Measurements from ENCODE around the gene ARSD.

The ARSD gene

GRCh38 chrX:2863646-2864045 lies 65.5 kb downstream of the ARSD start:
- WGBS (ENCODE audit: extremely low coverage, insufficient coverage, low lambda C conversion rate): no CpG with 5 or more reads among the region's 6 CpGs
- no peaks in the 10 kb centered on the region for H3K79me2 ChIP-seq (ENCODE audit: control insufficient read depth, insufficient read depth, low read length)
- H2BK5ac ChIP-seq (ENCODE audit: low read length): no peak overlapping the region
- no peak overlapping the region for H4K5ac ChIP-seq (ENCODE audit: low read length)
- no peaks in the 10 kb centered on the region for H3K79me1 ChIP-seq (ENCODE audit: low read length)
- H3K56ac ChIP-seq (ENCODE audit: low read length): no peak overlapping the region
- no peaks in the 10 kb centered on the region for H3K27me3 ChIP-seq (ENCODE audit: insufficient read depth, low read length, poor library complexity)
- no peaks in the 10 kb centered on the region for H3K36me3 ChIP-seq (ENCODE audit: control insufficient read depth, insufficient read depth, low read length)
- DNase-seq: peak; percentile 84
- H3K4me1 ChIP-seq (ENCODE audit: control insufficient read depth, low read depth, low read length): no peaks in the 10 kb centered on the region
- no peak overlapping the region for H3K4ac ChIP-seq (ENCODE audit: low read depth, low read length)
- no peak overlapping the region for H2BK15ac ChIP-seq (replicated peaks; ENCODE audit: low read depth)
- H3K4me2 ChIP-seq (ENCODE audit: low read length): no peak overlapping the region
- no peak overlapping the region for H3K4me3 ChIP-seq (ENCODE audit: low read length)
- peak overlapping the region; percentile 19 for H3K27ac ChIP-seq (ENCODE audit: low read depth, low read length)
- no peak overlapping the region for H2BK120ac ChIP-seq (ENCODE audit: low read depth, low read length)
- H4K8ac ChIP-seq (ENCODE audit: low read depth, low read length): no peak overlapping the region
- H3K9ac ChIP-seq (ENCODE audit: low read length): no peak overlapping the region
- H3K23ac ChIP-seq (ENCODE audit: low read length): no peak overlapping the region
- no peak overlapping the region for H2AK5ac ChIP-seq (ENCODE audit: low read length)
- no peak overlapping the region for H3K18ac ChIP-seq (ENCODE audit: low read length)

DNA sequence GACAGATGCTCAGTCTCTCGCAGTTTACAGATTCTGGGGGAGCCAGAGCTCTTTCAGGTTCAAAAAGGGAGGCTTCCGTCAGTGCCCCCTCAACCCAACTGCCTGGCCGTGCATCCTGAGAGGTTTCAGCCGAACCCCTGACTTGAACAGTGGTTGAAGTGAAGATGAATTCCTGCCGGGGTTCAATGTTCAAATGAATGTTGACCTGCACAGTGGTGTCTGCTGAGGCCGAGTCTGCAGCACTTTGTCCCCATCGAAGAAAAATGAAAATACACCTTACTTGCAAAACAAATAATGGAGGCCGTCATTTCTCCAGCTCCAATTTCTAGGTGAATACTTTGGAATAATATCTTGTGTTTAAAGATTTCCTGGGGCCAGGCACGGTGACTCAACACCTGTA lies 66.7 kb downstream of the ARSD start:
- Histone ChIP-seq H3K79me1 (ENCODE audit: low read length) (no peaks in the 10 kb centered on the region), H2BK15ac (replicated peaks; ENCODE audit: low read depth) (no peak overlapping the region), H3K9ac (ENCODE audit: low read length) (no peak overlapping the region), H3K4me3 (ENCODE audit: low read length) (no peak overlapping the region), H2BK5ac (ENCODE audit: low read length) (no peak overlapping the region), H3K23ac (ENCODE audit: low read length) (no peak overlapping the region), H3K4ac (ENCODE audit: low read depth, low read length) (no peak overlapping the region), H4K8ac (ENCODE audit: low read depth, low read length) (no peak overlapping the region), H3K36me3 (ENCODE audit: control insufficient read depth, insufficient read depth, low read length) (no peaks in the 10 kb centered on the region), H3K4me2 (ENCODE audit: low read length) (no peak overlapping the region), H3K27ac (ENCODE audit: low read depth, low read length) (no peak overlapping the region), H3K4me1 (ENCODE audit: control insufficient read depth, low read depth, low read length) (no peaks in the 10 kb centered on the region), H3K27me3 (ENCODE audit: insufficient read depth, low read length, poor library complexity) (no peaks in the 10 kb centered on the region), H4K5ac (ENCODE audit: low read length) (no peak overlapping the region), H3K18ac (ENCODE audit: low read length) (no peak overlapping the region), H3K56ac (ENCODE audit: low read length) (no peak overlapping the region), H3K79me2 (ENCODE audit: control insufficient read depth, insufficient read depth, low read length) (no peaks in the 10 kb centered on the region), H2AK5ac (ENCODE audit: low read length) (no peak overlapping the region), H2BK120ac (ENCODE audit: low read depth, low read length) (no peak overlapping the region)
- DNase-seq: no peak
- no CpG with 5 or more reads among the region's 9 CpGs for WGBS (ENCODE audit: extremely low coverage, insufficient coverage, low lambda C conversion rate)

DNA sequence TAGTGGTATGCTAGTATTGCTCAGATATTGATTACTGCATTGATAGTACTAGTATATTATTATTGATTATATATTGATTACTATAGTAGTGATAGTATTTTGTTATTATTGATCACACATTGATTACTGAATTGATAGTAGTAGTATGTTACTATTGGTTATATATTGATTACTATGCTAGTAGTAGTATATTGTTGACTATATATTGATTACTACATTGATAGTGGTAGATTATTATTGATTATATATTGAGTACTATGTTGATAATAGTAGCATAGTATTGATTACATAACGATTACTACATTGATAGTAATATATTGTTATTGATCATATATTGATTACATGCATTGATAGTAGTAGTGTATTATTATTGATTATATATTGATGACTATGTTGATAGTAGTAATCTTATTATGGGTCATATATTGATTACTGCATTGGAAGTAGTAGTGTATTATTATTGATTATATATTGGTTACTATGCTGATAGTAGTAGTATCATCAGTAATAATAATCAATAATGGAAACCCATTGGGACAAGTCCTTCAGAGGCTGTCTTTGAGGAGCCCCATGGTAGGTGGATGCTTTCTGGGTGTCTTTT lies 69.8 kb downstream of the ARSD start:
- no peaks in the 10 kb centered on the region for H3K27me3 ChIP-seq (ENCODE audit: insufficient read depth, low read length, poor library complexity)
- H3K18ac ChIP-seq (ENCODE audit: low read length): no peak overlapping the region
- H3K4me2 ChIP-seq (ENCODE audit: low read length): no peak overlapping the region
- H2BK120ac ChIP-seq (ENCODE audit: low read depth, low read length): no peak overlapping the region
- no peaks in the 10 kb centered on the region for H3K79me1 ChIP-seq (ENCODE audit: low read length)
- no peak overlapping the region for H3K27ac ChIP-seq (ENCODE audit: low read depth, low read length)
- H4K5ac ChIP-seq (ENCODE audit: low read length): no peak overlapping the region
- 100% methylated on average over 1 of the region's 1 CpG for WGBS (ENCODE audit: extremely low coverage, insufficient coverage, low lambda C conversion rate)
- H2AK5ac ChIP-seq (ENCODE audit: low read length): no peak overlapping the region
- no peak overlapping the region for H3K4me3 ChIP-seq (ENCODE audit: low read length)
- no peak overlapping the region for H3K9ac ChIP-seq (ENCODE audit: low read length)
- no peak for DNase-seq
- no peak overlapping the region for H3K4ac ChIP-seq (ENCODE audit: low read depth, low read length)
- no peak overlapping the region for H3K23ac ChIP-seq (ENCODE audit: low read length)
- H3K4me1 ChIP-seq (ENCODE audit: control insufficient read depth, low read depth, low read length): no peaks in the 10 kb centered on the region
- H3K56ac ChIP-seq (ENCODE audit: low read length): no peak overlapping the region
- no peak overlapping the region for H4K8ac ChIP-seq (ENCODE audit: low read depth, low read length)
- H2BK5ac ChIP-seq (ENCODE audit: low read length): no peak overlapping the region
- H3K79me2 ChIP-seq (ENCODE audit: control insufficient read depth, insufficient read depth, low read length): no peaks in the 10 kb centered on the region
- peaks cover 2% of the 10 kb centered on the region for H3K36me3 ChIP-seq (ENCODE audit: control insufficient read depth, insufficient read depth, low read length)
- no peak overlapping the region for H2BK15ac ChIP-seq (replicated peaks; ENCODE audit: low read depth)

GRCh38 chrX:2857566-2857965 lies 71.6 kb downstream of the ARSD start:
- H3K9ac ChIP-seq (ENCODE audit: low read length): no peak overlapping the region
- H3K36me3 ChIP-seq (ENCODE audit: control insufficient read depth, insufficient read depth, low read length): peaks cover 2% of the 10 kb centered on the region
- H3K4me1 ChIP-seq (ENCODE audit: control insufficient read depth, low read depth, low read length): no peaks in the 10 kb centered on the region
- H3K79me1 ChIP-seq (ENCODE audit: low read length): no peaks in the 10 kb centered on the region
- no CpG with 5 or more reads among the region's 3 CpGs for WGBS (ENCODE audit: extremely low coverage, insufficient coverage, low lambda C conversion rate)
- H3K27me3 ChIP-seq (ENCODE audit: insufficient read depth, low read length, poor library complexity): no peaks in the 10 kb centered on the region
- no peak overlapping the region for H3K23ac ChIP-seq (ENCODE audit: low read length)
- H4K8ac ChIP-seq (ENCODE audit: low read depth, low read length): no peak overlapping the region
- no peak for DNase-seq
- H3K4me2 ChIP-seq (ENCODE audit: low read length): no peak overlapping the region
- H3K4me3 ChIP-seq (ENCODE audit: low read length): no peak overlapping the region
- no peak overlapping the region for H3K4ac ChIP-seq (ENCODE audit: low read depth, low read length)
- H2BK5ac ChIP-seq (ENCODE audit: low read length): no peak overlapping the region
- H3K79me2 ChIP-seq (ENCODE audit: control insufficient read depth, insufficient read depth, low read length): no peaks in the 10 kb centered on the region
- H3K18ac ChIP-seq (ENCODE audit: low read length): no peak overlapping the region
- no peak overlapping the region for H2AK5ac ChIP-seq (ENCODE audit: low read length)
- H2BK15ac ChIP-seq (replicated peaks; ENCODE audit: low read depth): no peak overlapping the region
- no peak overlapping the region for H3K27ac ChIP-seq (ENCODE audit: low read depth, low read length)
- H3K56ac ChIP-seq (ENCODE audit: low read length): no peak overlapping the region
- H4K5ac ChIP-seq (ENCODE audit: low read length): no peak overlapping the region
- no peak overlapping the region for H2BK120ac ChIP-seq (ENCODE audit: low read depth, low read length)

DNA sequence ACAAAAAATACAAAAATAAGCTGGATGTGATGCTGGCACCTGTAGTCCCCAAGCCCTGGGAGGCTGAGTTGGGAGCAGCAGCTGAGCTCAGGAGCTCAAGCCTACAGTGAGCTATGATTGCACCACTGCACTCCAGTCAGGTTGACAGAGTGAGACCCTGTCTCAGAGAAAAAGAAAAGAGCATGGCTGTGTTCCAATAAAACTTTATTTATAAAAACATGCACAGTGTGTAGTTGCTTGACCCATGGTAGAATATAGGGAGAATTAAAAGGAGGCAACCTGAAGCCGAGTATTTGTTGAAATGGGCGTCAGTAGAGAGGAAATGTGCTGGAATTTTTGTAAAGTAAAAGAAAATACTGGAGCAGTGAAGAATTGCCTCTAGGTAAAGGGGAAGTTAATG lies 73.4 kb downstream of the ARSD start:
- Histone ChIP-seq H4K5ac (ENCODE audit: low read length) (no peak overlapping the region), H2BK120ac (ENCODE audit: low read depth, low read length) (no peak overlapping the region), H3K79me1 (ENCODE audit: low read length) (no peaks in the 10 kb centered on the region), H3K27me3 (ENCODE audit: insufficient read depth, low read length, poor library complexity) (no peaks in the 10 kb centered on the region), H3K4me1 (ENCODE audit: control insufficient read depth, low read depth, low read length) (no peaks in the 10 kb centered on the region), H2BK15ac (replicated peaks; ENCODE audit: low read depth) (no peak overlapping the region), H3K79me2 (ENCODE audit: control insufficient read depth, insufficient read depth, low read length) (no peaks in the 10 kb centered on the region), H3K27ac (ENCODE audit: low read depth, low read length) (no peak overlapping the region), H4K8ac (ENCODE audit: low read depth, low read length) (no peak overlapping the region), H2BK5ac (ENCODE audit: low read length) (no peak overlapping the region), H3K23ac (ENCODE audit: low read length) (no peak overlapping the region), H2AK5ac (ENCODE audit: low read length) (no peak overlapping the region), H3K4me3 (ENCODE audit: low read length) (no peak overlapping the region), H3K18ac (ENCODE audit: low read length) (no peak overlapping the region), H3K56ac (ENCODE audit: low read length) (no peak overlapping the region), H3K4me2 (ENCODE audit: low read length) (no peak overlapping the region), H3K36me3 (ENCODE audit: control insufficient read depth, insufficient read depth, low read length) (peaks cover 2% of the 10 kb centered on the region), H3K4ac (ENCODE audit: low read depth, low read length) (no peak overlapping the region), H3K9ac (ENCODE audit: low read length) (no peak overlapping the region)
- no peak for DNase-seq
- no CpG with 5 or more reads among the region's 2 CpGs for WGBS (ENCODE audit: extremely low coverage, insufficient coverage, low lambda C conversion rate)

GRCh38 chrX:2854918-2855317 lies 74.2 kb downstream of the ARSD start:
- Histone ChIP-seq H4K8ac (ENCODE audit: low read depth, low read length) (no peak overlapping the region), H2AK5ac (ENCODE audit: low read length) (no peak overlapping the region), H4K5ac (ENCODE audit: low read length) (no peak overlapping the region), H2BK120ac (ENCODE audit: low read depth, low read length) (no peak overlapping the region), H3K4ac (ENCODE audit: low read depth, low read length) (no peak overlapping the region), H3K4me2 (ENCODE audit: low read length) (no peak overlapping the region), H3K79me2 (ENCODE audit: control insufficient read depth, insufficient read depth, low read length) (no peaks in the 10 kb centered on the region), H3K23ac (ENCODE audit: low read length) (no peak overlapping the region), H2BK5ac (ENCODE audit: low read length) (no peak overlapping the region), H3K36me3 (ENCODE audit: control insufficient read depth, insufficient read depth, low read length) (peaks cover 2% of the 10 kb centered on the region), H3K18ac (ENCODE audit: low read length) (no peak overlapping the region), H3K4me3 (ENCODE audit: low read length) (no peak overlapping the region), H3K56ac (ENCODE audit: low read length) (no peak overlapping the region), H2BK15ac (replicated peaks; ENCODE audit: low read depth) (no peak overlapping the region), H3K4me1 (ENCODE audit: control insufficient read depth, low read depth, low read length) (no peaks in the 10 kb centered on the region), H3K79me1 (ENCODE audit: low read length) (no peaks in the 10 kb centered on the region), H3K9ac (ENCODE audit: low read length) (no peak overlapping the region), H3K27me3 (ENCODE audit: insufficient read depth, low read length, poor library complexity) (no peaks in the 10 kb centered on the region), H3K27ac (ENCODE audit: low read depth, low read length) (no peak overlapping the region)
- DNase-seq: no peak
- no CpG with 5 or more reads among the region's 21 CpGs for WGBS (ENCODE audit: extremely low coverage, insufficient coverage, low lambda C conversion rate)

Measured in mesendoderm (in vitro differentiated cells).